ENCODE measurements around the gene FLVCR2.

FLVCR2 gene

DNA sequence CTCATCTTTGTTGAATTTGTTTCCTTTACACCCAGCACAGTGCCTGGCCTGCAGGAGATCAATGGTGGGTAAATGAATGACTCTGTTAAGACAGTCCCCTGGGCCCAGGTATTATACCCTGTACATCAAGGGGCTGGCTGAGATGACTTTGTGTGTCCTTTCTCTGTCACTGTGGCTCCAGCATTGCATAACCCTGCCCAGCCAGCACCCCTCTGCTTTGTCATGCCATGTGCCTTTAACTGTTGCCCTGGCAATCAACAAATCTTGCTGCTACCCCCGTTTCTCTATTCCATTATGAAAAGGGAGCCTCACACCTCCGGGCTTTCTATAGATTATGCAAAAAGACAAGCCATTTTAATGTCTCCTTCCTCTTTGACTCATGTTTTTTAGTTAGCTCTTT lies 7.6 kb upstream of the FLVCR2 start:
- TF ChIP-seq, protein P1, sequence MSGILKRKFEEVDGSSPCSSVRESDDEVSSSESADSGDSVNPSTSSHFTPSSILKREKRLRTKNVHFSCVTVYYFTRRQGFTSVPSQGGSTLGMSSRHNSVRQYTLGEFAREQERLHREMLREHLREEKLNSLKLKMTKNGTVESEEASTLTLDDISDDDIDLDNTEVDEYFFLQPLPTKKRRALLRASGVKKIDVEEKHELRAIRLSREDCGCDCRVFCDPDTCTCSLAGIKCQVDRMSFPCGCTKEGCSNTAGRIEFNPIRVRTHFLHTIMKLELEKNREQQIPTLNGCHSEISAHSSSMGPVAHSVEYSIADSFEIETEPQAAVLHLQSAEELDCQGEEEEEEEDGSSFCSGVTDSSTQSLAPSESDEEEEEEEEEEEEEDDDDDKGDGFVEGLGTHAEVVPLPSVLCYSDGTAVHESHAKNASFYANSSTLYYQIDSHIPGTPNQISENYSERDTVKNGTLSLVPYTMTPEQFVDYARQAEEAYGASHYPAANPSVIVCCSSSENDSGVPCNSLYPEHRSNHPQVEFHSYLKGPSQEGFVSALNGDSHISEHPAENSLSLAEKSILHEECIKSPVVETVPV (CRISPR knock-in tag; IDR thresholded peaks at IDR 0.05): no peak
- no peak for ATAC-seq

DNA sequence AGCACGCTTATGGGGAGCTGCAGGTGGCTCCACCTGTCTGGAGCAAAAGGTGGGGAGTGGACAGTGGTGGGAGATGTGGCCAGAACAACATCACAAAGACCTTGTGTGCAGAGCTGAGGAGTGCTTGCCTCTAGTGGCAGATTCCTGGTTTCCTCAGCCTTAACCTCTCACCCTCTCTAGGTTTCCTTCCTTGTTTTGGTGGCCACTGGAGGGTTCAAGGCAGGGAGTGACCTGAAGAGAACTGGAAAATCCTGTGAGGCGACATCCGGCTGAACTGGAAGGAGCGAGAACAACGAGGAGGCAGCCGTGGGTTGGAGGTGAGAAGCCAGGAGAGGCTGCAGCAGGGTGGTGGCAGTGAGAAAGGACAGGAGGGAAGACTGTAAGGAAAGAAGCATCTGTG lies 6.3 kb upstream of the FLVCR2 start:
- TF ChIP-seq ZNF565 (CRISPR knock-in tag; conservative IDR thresholded peaks at IDR 0.05; ENCODE audit: low read depth): no peak
- no peak for TF ChIP-seq POU6F1 (CRISPR knock-in tag; IDR thresholded peaks at IDR 0.05; ENCODE audit: borderline replicate concordance, low read depth)
- TF ChIP-seq, protein P1 (CRISPR knock-in tag; IDR thresholded peaks at IDR 0.05): no peak
- no peak for TF ChIP-seq TOX (CRISPR knock-in tag; IDR thresholded peaks at IDR 0.05; ENCODE audit: borderline replicate concordance)
- no peak for TF ChIP-seq TCF4 (CRISPR knock-in tag; IDR thresholded peaks at IDR 0.05; ENCODE audit: borderline replicate concordance)
- no peak for TF ChIP-seq OSR1 (CRISPR knock-in tag; IDR thresholded peaks at IDR 0.05)
- TF ChIP-seq RARB (CRISPR knock-in tag; IDR thresholded peaks at IDR 0.05): no peak
- no peak for TF ChIP-seq PPARA (CRISPR knock-in tag; IDR thresholded peaks at IDR 0.05; ENCODE audit: borderline replicate concordance)
- no peak for TF ChIP-seq CREB5 (CRISPR knock-in tag; IDR thresholded peaks at IDR 0.05; ENCODE audit: low read depth)
- TF ChIP-seq ZNF70 (CRISPR knock-in tag; IDR thresholded peaks at IDR 0.05): no peak
- ATAC-seq: no peak

GRCh38 chr14:75577090-75577489 lies 1.3 kb upstream of the FLVCR2 start:
- TF ChIP-seq OSR1 (CRISPR knock-in tag; IDR thresholded peaks at IDR 0.05) (no peak), CSDC2 (CRISPR knock-in tag; IDR thresholded peaks at IDR 0.05) (no peak), ZC3H10 (CRISPR knock-in tag; IDR thresholded peaks at IDR 0.05) (no peak), TCF4 (CRISPR knock-in tag; IDR thresholded peaks at IDR 0.05; ENCODE audit: borderline replicate concordance) (no peak), ZNF565 (CRISPR knock-in tag; conservative IDR thresholded peaks at IDR 0.05; ENCODE audit: low read depth) (no peak), RARB (CRISPR knock-in tag; IDR thresholded peaks at IDR 0.05) (no peak), BACH2 (CRISPR knock-in tag; IDR thresholded peaks at IDR 0.05; ENCODE audit: borderline replicate concordance) (no peak), GLIS3 (CRISPR knock-in tag; IDR thresholded peaks at IDR 0.05) (no peak), ESRRG (CRISPR knock-in tag; IDR thresholded peaks at IDR 0.05) (no peak), PPARA (CRISPR knock-in tag; IDR thresholded peaks at IDR 0.05; ENCODE audit: borderline replicate concordance) (no peak), SNAI2 (CRISPR knock-in tag; IDR thresholded peaks at IDR 0.05) (no peak), CREB5 (CRISPR knock-in tag; IDR thresholded peaks at IDR 0.05; ENCODE audit: low read depth) (no peak), POU6F1 (CRISPR knock-in tag; IDR thresholded peaks at IDR 0.05; ENCODE audit: borderline replicate concordance, low read depth) (no peak)
- TF ChIP-seq, protein P2, sequence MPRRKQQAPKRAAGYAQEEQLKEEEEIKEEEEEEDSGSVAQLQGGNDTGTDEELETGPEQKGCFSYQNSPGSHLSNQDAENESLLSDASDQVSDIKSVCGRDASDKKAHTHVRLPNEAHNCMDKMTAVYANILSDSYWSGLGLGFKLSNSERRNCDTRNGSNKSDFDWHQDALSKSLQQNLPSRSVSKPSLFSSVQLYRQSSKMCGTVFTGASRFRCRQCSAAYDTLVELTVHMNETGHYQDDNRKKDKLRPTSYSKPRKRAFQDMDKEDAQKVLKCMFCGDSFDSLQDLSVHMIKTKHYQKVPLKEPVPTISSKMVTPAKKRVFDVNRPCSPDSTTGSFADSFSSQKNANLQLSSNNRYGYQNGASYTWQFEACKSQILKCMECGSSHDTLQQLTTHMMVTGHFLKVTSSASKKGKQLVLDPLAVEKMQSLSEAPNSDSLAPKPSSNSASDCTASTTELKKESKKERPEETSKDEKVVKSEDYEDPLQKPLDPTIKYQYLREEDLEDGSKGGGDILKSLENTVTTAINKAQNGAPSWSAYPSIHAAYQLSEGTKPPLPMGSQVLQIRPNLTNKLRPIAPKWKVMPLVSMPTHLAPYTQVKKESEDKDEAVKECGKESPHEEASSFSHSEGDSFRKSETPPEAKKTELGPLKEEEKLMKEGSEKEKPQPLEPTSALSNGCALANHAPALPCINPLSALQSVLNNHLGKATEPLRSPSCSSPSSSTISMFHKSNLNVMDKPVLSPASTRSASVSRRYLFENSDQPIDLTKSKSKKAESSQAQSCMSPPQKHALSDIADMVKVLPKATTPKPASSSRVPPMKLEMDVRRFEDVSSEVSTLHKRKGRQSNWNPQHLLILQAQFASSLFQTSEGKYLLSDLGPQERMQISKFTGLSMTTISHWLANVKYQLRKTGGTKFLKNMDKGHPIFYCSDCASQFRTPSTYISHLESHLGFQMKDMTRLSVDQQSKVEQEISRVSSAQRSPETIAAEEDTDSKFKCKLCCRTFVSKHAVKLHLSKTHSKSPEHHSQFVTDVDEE (CRISPR knock-in tag; IDR thresholded peaks at IDR 0.05): no peak
- TF ChIP-seq, protein P1 (CRISPR knock-in tag; IDR thresholded peaks at IDR 0.05): no peak
- ATAC-seq: no peak

Data from SK-N-SH treated with all-trans-retinoic acid at 6 μM for 48 hours (cell line).